ENCODE results near the gene RAET1E.
"Not testable (repeated sequence)": the region's sequence is repeated elsewhere in the genome, so short reads cannot be mapped to it uniquely, and the experiment has no call there.

The RAET1E gene

DNA sequence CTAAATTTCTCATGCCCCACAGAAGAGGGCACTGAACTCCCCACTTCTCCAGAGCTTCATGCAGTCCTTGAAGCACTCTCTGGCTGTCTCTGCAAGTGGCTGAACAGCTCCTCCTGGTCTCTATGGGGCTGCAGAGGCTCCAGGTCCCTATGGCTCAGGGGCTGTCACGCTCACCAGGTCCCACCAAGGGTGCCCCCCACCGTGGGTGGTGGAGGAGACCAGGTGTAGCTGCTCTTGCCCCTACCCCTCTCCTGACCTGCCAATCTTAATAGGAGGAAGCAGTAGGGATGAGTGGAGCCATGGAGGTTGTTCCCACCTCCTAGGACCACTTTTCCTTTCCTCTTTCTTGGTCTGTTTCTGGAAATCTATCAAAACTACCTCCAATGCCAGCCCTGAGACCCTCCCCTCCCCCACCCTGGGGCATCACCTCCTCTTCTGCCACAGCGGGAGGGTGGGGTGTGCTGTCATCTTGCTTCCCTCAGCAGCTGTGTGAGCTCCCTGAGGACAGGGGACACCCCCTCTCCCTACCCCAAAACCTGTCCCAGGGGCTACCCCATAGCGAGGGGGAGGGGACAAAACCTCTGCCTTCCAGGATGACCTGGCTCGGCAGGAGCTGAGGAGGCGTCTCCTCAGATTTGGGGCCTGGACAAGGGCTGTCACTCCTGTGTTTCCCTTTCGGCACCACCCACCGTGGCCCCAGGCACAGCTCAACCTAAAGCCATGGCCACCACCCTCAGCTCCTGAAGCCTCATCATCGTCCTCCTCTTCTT lies 12.0 kb upstream of the RAET1E start:
- no peak for DNase-seq (ENCODE audit: low read depth, low spot score)

DNA sequence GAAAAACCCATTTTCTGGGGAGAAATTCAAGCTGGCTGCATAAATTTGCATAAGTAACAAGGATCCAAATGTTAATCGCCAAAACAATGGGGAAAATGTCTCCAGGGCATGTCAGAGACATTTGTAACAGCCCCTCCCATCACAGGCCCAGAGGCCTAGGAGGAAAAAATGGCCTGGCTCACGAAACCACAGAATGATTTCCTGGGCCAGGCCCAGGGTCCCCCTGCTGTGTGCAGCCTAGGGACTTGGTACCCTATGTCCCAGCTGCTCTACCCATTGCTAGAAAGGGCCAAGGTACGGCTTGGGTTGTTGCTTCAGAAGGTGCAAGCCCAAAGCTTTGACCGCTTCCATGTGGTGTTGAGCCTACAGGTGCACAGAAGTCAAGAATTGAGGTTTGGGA lies 10.6 kb upstream of the RAET1E start:
- DNase-seq (ENCODE audit: low read depth, low spot score) = not testable (repeated sequence)

DNA sequence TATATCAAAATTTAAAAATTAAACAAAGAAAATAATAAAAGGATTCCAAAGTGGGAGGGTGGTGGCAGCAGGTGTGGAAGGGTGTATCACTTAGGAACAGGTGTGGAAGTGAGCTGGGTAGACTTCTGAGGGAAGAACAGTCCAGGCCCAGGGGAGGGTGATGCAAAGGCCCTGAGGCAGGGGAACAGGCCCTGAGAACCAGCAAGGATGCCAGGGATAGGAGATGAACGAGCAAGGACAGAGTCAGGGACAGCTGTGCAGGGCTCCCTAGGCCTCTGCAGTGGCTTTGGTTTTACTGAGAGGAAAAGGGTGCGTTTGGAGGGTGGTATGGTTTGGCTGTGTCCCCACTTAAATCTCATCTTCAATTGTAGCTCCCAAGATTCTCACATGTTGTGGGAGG lies 9.4 kb upstream of the RAET1E start:
- DNase-seq (ENCODE audit: low read depth, low spot score) = no peak

DNA sequence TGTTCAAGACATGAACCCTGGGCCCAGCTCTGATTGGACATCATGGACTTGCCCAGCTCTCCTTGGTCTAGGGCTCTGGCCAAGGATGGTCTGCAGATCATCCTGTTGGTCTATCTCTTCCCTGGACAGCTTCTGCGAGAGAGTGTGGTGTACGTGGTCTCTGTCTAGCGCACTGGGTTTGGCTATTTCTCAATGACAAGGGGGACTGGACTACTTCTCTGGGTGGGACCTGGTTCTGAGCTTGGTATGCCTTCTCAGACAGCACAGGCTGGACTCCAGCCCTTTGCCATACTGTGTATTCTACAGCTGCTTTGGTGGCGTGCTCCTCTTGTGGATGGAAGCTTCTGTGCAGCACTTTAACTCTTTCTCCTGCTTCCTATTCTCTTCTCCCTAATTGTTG lies 8.5 kb upstream of the RAET1E start:
- DNase-seq (ENCODE audit: low read depth, low spot score) = no peak

DNA sequence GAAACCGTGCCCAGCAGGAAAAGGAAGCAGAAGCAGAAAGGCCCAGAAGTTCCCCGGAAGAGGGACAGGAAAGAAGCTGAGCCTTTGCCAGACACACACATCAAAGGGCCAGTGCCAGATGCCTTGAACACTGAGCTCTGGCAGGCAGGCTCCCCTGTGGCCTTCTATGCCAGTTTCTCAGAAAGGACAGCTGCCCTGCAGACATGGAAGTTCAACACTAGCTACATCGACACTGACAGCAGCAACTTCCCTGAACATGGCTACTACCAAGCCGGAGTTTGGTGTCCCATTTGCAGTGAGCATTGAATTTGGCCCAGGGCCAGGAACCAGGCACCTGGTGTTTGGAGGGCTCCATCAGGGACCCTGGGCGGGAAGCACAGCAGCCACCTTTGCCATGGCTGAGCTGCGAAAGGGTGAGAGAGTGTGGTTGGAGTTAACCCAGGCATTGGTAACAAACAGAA lies 8.0 kb upstream of the RAET1E start:
- DNase-seq (ENCODE audit: low read depth, low spot score) = no peak

DNA sequence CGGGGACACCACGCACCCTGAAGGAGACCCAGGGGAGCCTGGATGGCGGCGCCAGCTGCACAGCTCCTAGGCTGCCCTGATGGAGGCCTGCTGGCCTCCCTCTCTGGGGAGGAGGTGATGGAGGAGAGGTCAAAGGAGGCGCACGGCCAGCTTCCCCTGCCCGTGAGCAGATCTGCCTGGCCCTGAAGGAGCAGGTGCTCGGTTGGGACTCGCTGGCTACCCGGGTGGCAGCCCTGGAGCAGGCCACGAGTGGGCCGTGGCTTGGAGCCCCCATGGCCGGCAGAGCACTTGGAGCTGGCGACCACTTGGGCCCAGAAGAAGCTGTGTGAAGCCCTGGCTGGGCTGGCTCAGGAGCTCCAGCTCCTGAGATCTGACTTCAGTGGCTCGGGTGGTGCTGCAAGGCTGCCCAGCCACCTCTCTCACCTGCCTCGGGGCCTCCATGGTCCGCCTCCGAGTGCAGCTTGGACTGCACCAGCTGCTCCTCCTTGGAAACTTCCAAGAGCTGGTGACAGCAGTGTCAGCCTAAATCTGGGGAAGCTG lies 7.5 kb upstream of the RAET1E start:
- no peak for DNase-seq (ENCODE audit: low read depth, low spot score)

DNA sequence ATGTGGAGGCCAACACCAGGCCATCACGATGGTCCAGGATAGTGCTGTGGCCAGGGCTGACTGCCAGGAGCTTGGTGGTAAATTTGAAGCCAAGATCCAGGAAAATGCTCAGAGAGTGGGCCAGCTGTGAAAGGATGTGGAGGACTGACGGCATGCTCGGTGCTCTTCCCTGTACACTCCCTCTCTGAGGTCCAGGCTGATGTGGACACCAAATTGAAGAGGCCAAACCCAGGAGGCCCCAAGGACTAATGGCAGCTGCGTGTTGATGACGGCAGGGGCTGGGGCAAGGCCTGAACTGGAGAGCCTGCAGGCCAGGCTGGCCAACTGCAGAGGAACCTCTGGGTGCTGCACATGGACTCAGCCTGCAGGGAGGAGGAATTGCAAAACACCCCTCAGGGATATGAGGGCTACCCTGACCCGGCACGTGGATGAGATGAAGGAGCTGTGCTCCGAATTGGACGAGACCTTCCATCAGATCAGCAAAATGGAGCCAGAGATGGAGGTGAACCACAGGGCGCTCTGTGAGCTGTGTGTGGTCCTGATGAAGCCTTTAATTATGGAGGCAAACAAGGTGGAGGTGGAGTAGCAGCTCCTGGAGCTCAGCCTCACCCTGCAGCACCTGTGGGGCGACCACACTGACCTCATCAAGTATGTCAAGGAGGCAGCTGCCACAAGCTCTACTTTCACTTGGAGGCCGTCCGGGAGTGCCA lies 6.9 kb upstream of the RAET1E start:
- no peak for DNase-seq (ENCODE audit: low read depth, low spot score)

DNA sequence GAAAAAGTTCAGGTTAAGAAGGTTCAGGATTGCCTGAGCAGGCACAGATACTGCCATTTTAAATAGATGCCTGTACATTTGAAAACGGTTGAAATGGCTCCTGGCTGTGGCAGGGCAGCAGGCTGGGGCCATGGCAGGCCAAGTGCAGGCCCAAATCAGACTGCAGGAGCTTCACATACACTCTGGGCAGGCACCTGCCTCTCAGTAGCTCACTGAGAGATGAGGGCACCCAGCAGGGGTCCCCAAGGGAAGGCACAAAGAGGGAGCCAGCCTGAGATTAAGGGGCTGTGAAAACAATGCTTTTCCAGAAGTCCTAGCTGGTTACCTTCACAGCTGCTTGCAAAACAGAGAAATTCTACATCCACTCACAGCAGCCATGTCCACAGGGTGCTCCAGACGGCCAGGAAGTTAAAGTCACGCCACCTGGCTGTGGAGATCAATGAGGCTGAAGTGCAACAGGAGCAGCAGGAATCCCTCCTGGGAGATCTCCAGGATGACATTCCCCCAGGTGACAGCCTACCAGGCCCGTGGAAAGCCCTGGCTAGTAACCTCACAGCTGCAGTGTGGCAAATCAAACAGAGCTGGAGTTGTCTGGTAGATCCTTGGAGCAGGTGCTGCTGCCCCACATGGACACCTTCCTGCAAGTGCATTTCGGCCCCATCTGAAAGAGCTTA lies 6.2 kb upstream of the RAET1E start:
- DNase-seq (ENCODE audit: low read depth, low spot score) = no peak

DNA sequence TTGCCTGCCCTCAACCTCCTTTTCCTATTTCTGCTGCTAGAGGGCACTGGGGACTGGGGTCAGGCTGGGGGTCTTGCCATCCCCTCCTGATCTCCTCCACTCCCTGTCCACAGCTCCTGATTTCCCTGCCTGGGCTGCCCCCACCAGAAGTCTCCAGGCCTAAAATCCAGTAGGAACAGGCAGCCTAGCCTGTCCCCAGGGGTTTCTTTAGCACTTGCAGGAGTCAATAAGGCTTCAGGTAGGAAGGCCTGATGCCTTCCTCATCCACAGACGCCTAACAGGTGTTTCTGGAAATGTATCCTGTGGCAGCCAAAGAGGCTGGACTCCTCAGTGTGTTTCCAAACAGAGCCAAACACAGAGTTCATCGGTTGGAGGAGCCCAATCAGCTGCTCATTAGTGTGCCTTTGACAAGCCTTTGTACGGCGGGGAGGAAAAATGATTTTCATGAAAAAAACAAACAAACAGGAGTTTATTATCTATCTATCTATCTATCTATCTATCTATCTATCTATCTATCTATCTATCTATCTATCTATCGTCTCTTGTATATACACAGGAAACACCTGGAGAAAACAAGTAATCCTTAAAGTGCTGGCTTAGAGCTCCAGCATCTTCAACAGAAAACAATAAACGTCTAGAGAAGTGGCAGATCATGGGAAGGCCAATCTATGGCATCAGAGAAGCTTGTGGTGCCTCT lies 3.7 kb upstream of the RAET1E start:
- no peak for DNase-seq (ENCODE audit: low read depth, low spot score)

DNA sequence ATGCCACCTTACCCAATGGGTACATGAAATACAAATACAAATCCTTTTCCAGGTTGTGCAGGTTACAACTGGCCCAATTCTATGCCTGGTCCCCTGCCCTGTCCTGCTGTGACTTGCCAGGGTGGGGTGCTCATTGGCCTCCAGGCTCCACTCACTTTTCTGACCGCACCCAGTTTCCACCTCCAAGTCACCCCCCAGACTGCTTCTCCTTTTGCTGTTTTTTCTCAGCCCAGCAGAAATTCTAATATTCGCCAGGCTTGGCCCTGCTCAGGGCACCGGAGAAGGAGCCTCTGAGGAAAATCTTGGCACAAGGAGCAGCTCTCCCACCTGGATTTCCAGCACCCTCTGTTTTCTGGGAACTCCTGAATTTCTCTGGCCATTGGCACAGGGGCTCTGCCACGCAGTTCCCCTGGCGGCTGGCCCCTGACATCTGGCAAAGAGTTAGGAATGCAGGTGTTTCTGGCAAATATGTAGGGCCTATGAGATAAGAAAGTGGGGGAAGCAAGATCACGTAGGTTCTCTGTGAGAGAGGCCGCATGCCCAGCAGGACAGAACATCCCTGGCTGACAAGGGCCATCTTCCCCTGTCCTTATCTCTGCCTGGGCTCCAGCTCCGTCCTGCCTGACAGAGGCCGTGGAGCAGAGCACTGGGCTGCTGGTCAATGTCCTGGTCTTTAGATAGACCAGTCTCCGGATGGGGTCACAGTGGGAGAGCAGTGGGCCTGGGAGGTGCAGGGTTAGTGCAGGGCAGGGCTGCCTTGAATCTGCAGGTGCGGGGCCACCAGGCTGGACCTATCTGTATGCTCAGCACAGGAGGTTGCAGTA lies 2.9 kb upstream of the RAET1E start:
- no peak for DNase-seq (ENCODE audit: low read depth, low spot score)

DNA sequence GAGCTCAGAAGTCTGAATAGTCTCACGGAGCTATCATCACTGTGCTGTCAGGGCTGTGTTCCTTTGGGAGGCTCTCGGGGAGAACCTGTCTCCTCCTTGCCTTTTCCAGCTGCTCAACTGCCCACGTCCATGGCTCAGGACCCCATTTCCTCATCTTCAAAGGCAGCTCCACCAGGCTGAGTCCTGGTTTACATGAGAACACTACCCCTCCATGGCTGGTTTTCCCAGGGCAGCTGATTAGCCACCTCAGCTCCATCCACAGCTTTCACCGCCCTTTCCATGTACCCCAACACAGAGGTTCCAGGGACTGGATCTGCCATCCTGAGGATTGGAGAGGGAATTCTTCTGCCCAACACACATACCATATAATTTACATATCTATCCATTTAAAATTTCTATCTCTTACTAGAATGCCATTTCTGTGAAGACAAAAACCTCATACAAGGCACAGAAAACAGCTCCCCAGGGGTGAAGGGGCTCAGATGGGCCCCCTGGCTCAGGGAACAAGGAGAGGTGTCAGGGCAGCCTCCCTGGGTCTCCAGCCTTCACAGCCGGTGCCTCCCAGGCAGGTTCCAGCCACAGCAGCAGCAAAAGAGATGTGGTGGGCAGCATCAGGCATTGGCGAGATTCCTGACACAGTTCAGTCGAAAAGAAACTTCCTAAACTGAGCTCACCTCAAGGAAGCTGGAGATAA lies 2.2 kb upstream of the RAET1E start:
- DNase-seq (ENCODE audit: low read depth, low spot score) = no peak

DNA sequence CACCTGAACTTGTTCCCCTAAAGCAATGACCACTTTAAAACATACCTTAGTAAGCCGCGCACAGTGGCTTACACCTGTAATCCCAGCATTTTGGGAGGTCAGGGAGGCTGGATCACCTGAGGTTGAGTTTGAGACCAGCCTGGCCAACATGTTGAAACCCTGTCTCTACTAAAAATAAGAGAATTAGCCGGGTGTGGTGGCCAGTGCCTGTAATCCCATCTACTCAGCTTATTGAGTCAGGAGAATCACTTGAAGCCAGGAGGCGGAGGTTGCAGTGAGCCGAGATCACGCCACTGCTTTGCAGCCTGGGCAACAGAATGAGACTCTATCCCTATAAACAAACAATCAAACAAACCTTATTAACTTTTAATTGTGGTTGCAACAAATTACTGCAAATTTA lies 1.6 kb upstream of the RAET1E start:
- DNase-seq (ENCODE audit: low read depth, low spot score) = no peak

DNA sequence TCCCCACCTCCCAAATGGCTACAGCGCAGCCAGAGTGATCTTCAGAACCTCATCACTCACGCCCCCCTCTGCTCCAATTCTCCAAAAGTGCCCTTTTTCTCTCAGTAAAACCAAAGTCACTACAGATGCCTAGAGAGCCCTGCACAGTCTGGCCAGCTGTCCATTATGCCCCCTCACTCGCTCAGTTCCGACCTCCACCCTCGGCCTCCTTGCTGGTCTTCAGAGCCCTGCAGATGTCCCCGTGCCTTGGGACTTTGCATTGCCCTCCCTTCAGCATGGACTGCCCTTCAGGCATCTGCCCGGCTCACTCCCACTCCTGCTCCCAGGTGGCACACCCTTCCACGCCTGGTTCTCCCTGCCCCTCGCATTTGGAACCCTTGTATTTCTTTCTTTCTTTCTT lies 1.1 kb upstream of the RAET1E start:
- no peak for DNase-seq (ENCODE audit: low read depth, low spot score)

DNA sequence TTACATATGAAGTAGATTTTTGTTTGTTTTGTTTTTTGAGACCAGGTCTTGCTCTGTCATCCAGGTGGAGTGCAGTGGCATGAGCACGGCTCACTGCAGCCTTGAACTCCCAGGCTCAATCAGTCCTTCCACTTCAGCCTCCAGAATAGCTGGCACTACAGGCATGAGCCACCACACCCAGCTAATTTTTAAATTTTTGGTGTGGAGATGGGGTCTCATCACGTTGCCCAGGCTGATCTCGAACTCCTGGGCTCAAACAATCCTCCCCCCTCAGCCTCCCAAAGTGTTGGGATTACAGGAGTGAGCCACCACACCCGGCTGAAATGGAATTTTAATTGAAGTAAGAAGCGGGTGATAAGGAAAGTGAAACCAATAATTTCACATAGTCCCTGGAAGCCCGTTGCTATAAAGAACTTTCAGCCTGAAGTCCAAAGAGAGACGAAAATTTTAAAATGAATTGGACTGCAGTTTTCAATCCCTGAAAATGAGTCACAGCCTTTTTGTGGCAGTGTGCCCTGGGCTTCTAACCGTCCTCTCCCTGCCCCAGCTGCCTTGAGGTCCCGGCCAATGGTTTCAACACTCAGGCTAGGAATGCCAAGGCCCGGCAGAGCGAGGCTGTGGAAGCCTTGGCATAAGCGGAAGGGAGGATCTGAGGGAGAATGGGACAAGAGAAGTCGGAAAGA lies 757 bp downstream of the RAET1E start:
- no peak for DNase-seq (ENCODE audit: low read depth, low spot score)

DNA sequence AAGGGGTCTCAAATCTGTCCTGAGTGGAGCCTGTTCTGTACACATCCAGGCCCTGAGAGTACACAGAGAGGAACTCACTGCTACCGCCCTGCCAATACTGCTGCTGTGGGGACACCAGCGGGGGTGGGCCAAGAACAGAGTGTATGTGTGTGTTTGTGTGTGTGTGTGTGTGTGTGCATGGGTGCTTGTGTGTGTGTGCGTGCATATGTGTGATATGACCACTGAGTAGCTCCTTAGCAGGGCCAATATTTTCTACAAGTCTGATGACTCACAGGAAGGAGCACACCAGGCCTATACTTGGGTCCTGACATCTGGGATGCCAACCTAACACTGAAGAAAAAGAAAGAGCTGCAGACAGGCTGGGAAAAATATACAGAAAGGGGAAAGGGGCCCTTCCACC lies 1.4 kb downstream of the RAET1E start:
- DNase-seq (ENCODE audit: low read depth, low spot score) = no peak

DNA sequence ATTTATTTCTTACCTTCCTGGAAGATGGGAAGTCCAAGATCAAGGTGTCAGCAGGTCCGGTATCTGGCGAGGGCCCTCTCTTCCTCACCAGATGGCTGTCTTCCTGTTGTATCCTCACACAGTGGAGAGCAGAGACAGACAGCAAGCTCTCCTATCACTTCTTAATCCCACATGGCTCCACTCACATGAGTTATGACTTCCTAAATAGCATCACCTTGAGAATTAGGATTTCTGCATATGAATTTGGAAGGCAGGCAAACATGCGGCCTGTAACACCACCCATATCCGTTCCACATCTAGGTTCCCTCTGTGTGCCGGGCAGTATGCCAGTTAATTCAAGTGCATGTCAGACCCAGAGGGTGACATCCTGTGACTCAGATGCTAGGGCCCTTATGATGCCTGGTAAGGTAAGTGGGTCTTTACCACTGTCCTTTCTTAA lies 2.1 kb downstream of the RAET1E start:
- no peak for DNase-seq (ENCODE audit: low read depth, low spot score)

DNA sequence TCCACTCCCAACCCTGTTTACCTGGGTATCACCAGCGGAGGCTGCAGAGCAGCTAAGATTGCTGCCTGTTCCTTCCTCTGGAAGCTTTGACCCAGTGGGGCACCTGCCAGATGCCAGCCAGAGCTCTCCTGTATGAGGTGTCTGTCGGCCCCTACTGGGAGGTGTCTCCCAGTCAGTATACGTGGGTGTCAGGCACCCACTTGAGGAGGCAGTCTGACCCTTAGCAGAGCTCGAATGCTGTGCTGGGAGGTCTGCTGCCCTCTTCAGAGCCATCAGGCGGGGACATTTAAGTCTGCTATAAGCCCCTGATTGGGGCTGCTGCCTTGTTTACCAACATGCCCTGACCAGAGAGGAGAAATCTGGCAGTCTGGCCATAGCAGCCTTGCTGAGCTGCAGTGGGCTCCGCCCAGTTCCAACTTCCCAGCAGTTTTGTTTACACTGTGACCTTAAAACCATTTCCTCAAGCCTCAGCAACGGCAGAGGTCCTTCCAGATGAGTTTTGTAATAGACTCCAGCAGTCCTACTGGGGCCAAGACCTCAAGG lies 2.8 kb downstream of the RAET1E start:
- no peak for DNase-seq (ENCODE audit: low read depth, low spot score)

DNA sequence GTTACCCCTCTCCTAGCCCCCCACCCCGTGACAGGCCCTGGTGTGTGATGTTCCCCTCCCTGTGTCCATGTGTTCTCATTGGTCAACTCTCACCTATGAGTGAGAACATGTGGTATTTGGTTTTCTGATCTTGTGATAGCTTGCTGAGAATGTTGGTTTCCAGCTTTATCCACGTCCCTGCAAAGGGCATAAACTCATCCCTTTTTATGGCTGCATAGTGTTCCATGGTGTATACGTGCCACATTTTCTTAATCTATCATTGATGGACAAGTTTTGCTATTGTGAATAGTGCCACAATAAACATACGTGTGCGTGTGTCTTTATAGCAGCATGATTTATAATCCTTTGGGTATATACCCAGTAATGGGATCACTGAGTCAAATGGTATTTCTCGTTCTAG lies 6.0 kb downstream of the RAET1E start:
- DNase-seq (ENCODE audit: low read depth, low spot score) = not testable (repeated sequence)

DNA sequence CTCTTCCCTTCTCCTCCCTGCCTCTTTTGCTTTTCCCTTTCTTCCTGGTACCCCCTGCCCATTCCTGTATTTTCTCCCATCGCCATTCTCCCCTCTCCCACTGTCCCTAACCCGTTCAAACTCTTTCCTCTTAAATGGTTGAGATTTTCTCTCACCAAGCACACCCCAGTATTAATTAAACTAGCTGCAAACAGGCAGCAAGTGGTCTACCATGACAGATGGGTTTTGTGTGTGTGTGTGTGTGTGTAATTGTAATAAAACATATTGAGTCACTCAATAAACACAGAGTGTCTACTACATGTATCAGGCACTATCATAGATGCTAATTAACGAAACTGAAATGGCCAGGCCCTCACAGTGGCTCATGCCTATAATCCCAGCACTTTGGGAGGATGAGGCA lies 6.7 kb downstream of the RAET1E start:
- no peak for DNase-seq (ENCODE audit: low read depth, low spot score)
